Suppressor macrophage (primary cell): ENCODE measurements around the gene WDR48.
A peak's percentile ranks its signal among the peaks of the same experiment; 100 is the strongest.

ENCODE experiments used
- DNase-seq, 4 experiments: peaks; one replicate each; pipeline ENCODE4 v3.0.0-alpha.2; 2020 to 2022

The WDR48 gene

GRCh38 chr3:39140341-39140971 lies 88.6 kb downstream of the WDR48 start:
- DNase-seq = no peak

- DNase-seq = peak in 3 of 4 experiments; percentile 56 to 61 (median 61)
Measured at GRCh38 chr3:39141171-39141995, 89.6 kb downstream of the WDR48 start.

- DNase-seq = peak in 3 of 4 experiments; percentile 49 to 51 (median 51)
Measured at GRCh38 chr3:39142067-39142466, 90.3 kb downstream of the WDR48 start.

GRCh38 chr3:39143051-39143885 lies 91.5 kb downstream of the WDR48 start:
- DNase-seq = no peak

GRCh38 chr3:39144095-39144747 lies 92.4 kb downstream of the WDR48 start:
- no peak for DNase-seq

GRCh38 chr3:39144748-39145380 lies 93.0 kb downstream of the WDR48 start:
- DNase-seq = no peak

GRCh38 chr3:39146083-39146501 lies 94.3 kb downstream of the WDR48 start:
- peak; percentile 78 to 89 (median 85) for DNase-seq
